Type B pancreatic cell (in vitro differentiated cells): ENCODE results near the gene RAVER2. TPM values are rescaled to one million over a fixed set of nuclear protein-coding genes. Genes with fewer than 3 reads are reported as not detected.

Experiments
- DNase-seq: peaks from one replicate; pipeline ENCODE4 v3.0.0; 2021; ENCODE audit warnings: mixed read lengths; ENCODE audit not compliant: unreplicated experiment; ENCODE audit errors: extremely low spot score
- H3K27ac Mint-ChIP-seq: 2 replicates; pipeline ENCODE4 v1.8.0; 2021; ENCODE audit warnings: mild to moderate bottlenecking, mixed read lengths
- H3K27me3 Mint-ChIP-seq: 2 replicates; pipeline ENCODE4 v1.8.0; 2021; ENCODE audit warnings: mixed read lengths
- H3K36me3 Mint-ChIP-seq: 2 replicates; pipeline ENCODE4 v1.8.0; 2021; ENCODE audit warnings: mixed read lengths
- H3K4me1 Mint-ChIP-seq: one replicate; pipeline ENCODE4 v1.8.0; 2021; ENCODE audit warnings: mixed read lengths; ENCODE audit not compliant: unreplicated experiment
- H3K4me3 Mint-ChIP-seq: 2 replicates; pipeline ENCODE4 v1.8.0; 2021; ENCODE audit warnings: mild to moderate bottlenecking, mixed read lengths
- H3K9me3 Mint-ChIP-seq: 2 replicates; pipeline ENCODE4 v1.8.0; 2021; ENCODE audit warnings: mixed read lengths
- CTCF ChIP-seq: fragments of 200-600 bp; sonication (generic); conservative IDR thresholded peaks from 2 replicates; pipeline ENCODE4 v1.5.0; 2021; ENCODE audit warnings: antibody characterized with exemption, mild to moderate bottlenecking
- total RNA-seq: library from RNA; stranded (reverse); gene quantifications from 2 replicates; pipeline ENCODE4 v1.2.1, GENCODE V29; 2021; ENCODE audit warnings: low replicate concordance

RAVER2 gene
- total RNA-seq, 1 donor from 2014 or later: 26.5 TPM

- no peaks in the 10 kb centered on the region for H3K9me3 Mint-ChIP-seq
- H3K27ac Mint-ChIP-seq: no peak overlapping the region
- no peak overlapping the region for H3K4me3 Mint-ChIP-seq
These were observed 122.4 kb downstream of the RAVER2 start for GRCh38 chr1:64867266-64867665.

GRCh38 chr1:64871256-64871655 lies 126.4 kb downstream of the RAVER2 start:
- Mint-ChIP-seq H3K27me3 (no peaks in the 10 kb centered on the region), H3K9me3 (no peaks in the 10 kb centered on the region), H3K36me3 (peaks cover 52% of the 10 kb centered on the region), H3K4me3 (no peak overlapping the region), H3K4me1 (no peaks in the 10 kb centered on the region), H3K27ac (no peak overlapping the region)
- TF ChIP-seq CTCF: no peak
- DNase-seq: no peak

More at GRCh38 chr1:64867266-64867665, 122.4 kb downstream of the RAVER2 start:
- TF ChIP-seq CTCF: no peak
- no peaks in the 10 kb centered on the region for H3K4me1 Mint-ChIP-seq
- H3K27me3 Mint-ChIP-seq: no peaks in the 10 kb centered on the region
- H3K36me3 Mint-ChIP-seq: peaks cover 46% of the 10 kb centered on the region
- no peak for DNase-seq

GRCh38 chr1:64872067-64872466 lies 127.2 kb downstream of the RAVER2 start:
- no peak for DNase-seq
- H3K4me3 Mint-ChIP-seq: no peak overlapping the region
- H3K9me3 Mint-ChIP-seq: no peaks in the 10 kb centered on the region
- no peaks in the 10 kb centered on the region for H3K27me3 Mint-ChIP-seq
- TF ChIP-seq CTCF: no peak
- H3K36me3 Mint-ChIP-seq: peaks cover 48% of the 10 kb centered on the region
- no peaks in the 10 kb centered on the region for H3K4me1 Mint-ChIP-seq
- H3K27ac Mint-ChIP-seq: no peak overlapping the region

- Mint-ChIP-seq H3K36me3 (peaks cover 44% of the 10 kb centered on the region), H3K27me3 (no peaks in the 10 kb centered on the region), H3K9me3 (no peaks in the 10 kb centered on the region), H3K27ac (no peak overlapping the region), H3K4me3 (no peak overlapping the region), H3K4me1 (no peaks in the 10 kb centered on the region)
- TF ChIP-seq CTCF: no peak
- DNase-seq: no peak
These were observed 128.7 kb downstream of the RAVER2 start for GRCh38 chr1:64873576-64873975.

- Mint-ChIP-seq H3K27me3 (no peaks in the 10 kb centered on the region), H3K36me3 (peaks cover 39% of the 10 kb centered on the region), H3K9me3 (no peaks in the 10 kb centered on the region), H3K27ac (no peak overlapping the region), H3K4me3 (no peak overlapping the region), H3K4me1 (no peaks in the 10 kb centered on the region)
- no peak for TF ChIP-seq CTCF
- no peak for DNase-seq
These were observed 129.8 kb downstream of the RAVER2 start for GRCh38 chr1:64874666-64875065.

- DNase-seq: no peak
- TF ChIP-seq CTCF: no peak
- peaks cover 39% of the 10 kb centered on the region for H3K36me3 Mint-ChIP-seq
- H3K4me1 Mint-ChIP-seq: no peaks in the 10 kb centered on the region
- H3K4me3 Mint-ChIP-seq: no peak overlapping the region
- H3K27me3 Mint-ChIP-seq: no peaks in the 10 kb centered on the region
- no peak overlapping the region for H3K27ac Mint-ChIP-seq
- H3K9me3 Mint-ChIP-seq: no peaks in the 10 kb centered on the region
These were observed 130.2 kb downstream of the RAVER2 start for GRCh38 chr1:64875101-64875500.
